DOHH2 (cell line): ENCODE data around the gene PSAP.

Experiments used
- EZH2phosphoT487 ChIP-seq: fragments of 200-600 bp; sonication (generic); IDR thresholded peaks from 2 replicates; pipeline ENCODE4 v1.6.1; 2017; ENCODE audit warnings: borderline replicate concordance, mild to moderate bottlenecking, antibody characterized with exemption, low read length, moderate library complexity, mixed read lengths
- TF ChIP-seq, protein P1 (sequence below): fragments of 200-600 bp; sonication (generic); IDR thresholded peaks from one replicate; pipeline ENCODE4 v1.5.1; 2014; ENCODE audit warnings: antibody characterized with exemption, mild to moderate bottlenecking, low read depth, low read length; ENCODE audit not compliant: poor library complexity, severe bottlenecking

- TF ChIP-seq, protein P1, sequence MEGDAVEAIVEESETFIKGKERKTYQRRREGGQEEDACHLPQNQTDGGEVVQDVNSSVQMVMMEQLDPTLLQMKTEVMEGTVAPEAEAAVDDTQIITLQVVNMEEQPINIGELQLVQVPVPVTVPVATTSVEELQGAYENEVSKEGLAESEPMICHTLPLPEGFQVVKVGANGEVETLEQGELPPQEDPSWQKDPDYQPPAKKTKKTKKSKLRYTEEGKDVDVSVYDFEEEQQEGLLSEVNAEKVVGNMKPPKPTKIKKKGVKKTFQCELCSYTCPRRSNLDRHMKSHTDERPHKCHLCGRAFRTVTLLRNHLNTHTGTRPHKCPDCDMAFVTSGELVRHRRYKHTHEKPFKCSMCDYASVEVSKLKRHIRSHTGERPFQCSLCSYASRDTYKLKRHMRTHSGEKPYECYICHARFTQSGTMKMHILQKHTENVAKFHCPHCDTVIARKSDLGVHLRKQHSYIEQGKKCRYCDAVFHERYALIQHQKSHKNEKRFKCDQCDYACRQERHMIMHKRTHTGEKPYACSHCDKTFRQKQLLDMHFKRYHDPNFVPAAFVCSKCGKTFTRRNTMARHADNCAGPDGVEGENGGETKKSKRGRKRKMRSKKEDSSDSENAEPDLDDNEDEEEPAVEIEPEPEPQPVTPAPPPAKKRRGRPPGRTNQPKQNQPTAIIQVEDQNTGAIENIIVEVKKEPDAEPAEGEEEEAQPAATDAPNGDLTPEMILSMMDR, result no peak
- no peak for TF ChIP-seq EZH2phosphoT487
Measured at GRCh38 chr10:71848325-71849275, 2.5 kb downstream of the PSAP start.
